ENCODE results near the gene TIMM50. TPM values are rescaled to one million over a fixed set of nuclear protein-coding genes. Genes with fewer than 3 reads are reported as not detected.

Gene TIMM50
- total RNA-seq, 2 donors from 2014 or later, result 30.4 to 50.8 TPM

DNA sequence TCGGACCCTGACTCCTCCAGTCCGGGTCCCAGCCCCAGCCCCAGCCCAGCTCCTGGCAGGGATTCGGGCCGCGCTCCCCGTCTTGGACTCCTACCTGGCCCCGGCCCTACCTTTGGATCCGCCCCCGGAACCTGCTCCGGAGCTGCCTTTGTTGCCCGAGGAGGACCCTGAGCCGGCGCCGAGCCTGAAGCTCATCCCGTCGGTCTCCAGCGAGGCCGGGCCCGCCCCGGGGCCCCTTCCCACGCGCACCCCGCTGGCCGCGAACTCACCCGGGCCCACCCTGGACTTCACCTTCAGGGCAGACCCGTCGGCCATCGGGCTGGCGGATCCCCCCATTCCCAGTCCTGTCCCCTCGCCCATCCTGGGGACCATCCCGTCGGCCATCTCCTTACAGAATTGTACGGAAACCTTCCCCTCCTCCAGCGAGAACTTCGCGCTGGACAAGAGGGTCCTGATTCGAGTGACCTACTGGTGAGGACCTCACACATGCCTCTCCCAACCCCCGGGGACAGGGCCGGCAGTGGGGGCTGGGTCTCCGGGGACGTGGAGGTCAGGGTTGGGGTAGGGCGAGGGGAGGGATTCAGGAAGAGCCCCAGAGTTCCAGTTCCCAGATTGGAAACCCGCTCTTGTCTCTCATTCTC lies 35.0 kb downstream of the TIMM50 start:
- H3K4me1 ChIP-seq, result peaks cover 15% of the 10 kb centered on the region
- H3K4me3 ChIP-seq, result no peak overlapping the region
- TF ChIP-seq, protein P1, sequence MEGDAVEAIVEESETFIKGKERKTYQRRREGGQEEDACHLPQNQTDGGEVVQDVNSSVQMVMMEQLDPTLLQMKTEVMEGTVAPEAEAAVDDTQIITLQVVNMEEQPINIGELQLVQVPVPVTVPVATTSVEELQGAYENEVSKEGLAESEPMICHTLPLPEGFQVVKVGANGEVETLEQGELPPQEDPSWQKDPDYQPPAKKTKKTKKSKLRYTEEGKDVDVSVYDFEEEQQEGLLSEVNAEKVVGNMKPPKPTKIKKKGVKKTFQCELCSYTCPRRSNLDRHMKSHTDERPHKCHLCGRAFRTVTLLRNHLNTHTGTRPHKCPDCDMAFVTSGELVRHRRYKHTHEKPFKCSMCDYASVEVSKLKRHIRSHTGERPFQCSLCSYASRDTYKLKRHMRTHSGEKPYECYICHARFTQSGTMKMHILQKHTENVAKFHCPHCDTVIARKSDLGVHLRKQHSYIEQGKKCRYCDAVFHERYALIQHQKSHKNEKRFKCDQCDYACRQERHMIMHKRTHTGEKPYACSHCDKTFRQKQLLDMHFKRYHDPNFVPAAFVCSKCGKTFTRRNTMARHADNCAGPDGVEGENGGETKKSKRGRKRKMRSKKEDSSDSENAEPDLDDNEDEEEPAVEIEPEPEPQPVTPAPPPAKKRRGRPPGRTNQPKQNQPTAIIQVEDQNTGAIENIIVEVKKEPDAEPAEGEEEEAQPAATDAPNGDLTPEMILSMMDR (IDR thresholded peaks at IDR 0.05), result no peak
- no peak for TF ChIP-seq POLR2A (IDR thresholded peaks at IDR 0.05)
- intact Hi-C loops (cut with DNase I), result no loop called here
- ATAC-seq (peak; percentile 47), DNase-seq (peak in 2 of 4 donors; percentile 17 to 28)
- no peak overlapping the region for H3K27ac ChIP-seq
- H3K27me3 ChIP-seq, result peaks cover 0 to 21% of the 10 kb centered on the region in 2 donors
- no peaks in the 10 kb centered on the region for H3K9me3 ChIP-seq
- WGBS, 2 donors, result 3 to 18% methylated on average over 6 to 42 of the region's 44 CpGs
- no peaks in the 10 kb centered on the region for H3K36me3 ChIP-seq (replicated peaks in 1 of 2; ENCODE audit: insufficient read depth in 1 of 2, low read depth in 2 of 2)

- intact Hi-C loops (cut with DNase I), result no loop called here
- peaks cover 0 to 21% of the 10 kb centered on the region in 2 donors for H3K27me3 ChIP-seq
- WGBS, 2 donors, result 58% methylated on average over 6 of the region's 6 CpGs
- no peak for DNase-seq
- H3K9me3 ChIP-seq, result no peaks in the 10 kb centered on the region
- H3K4me1 ChIP-seq, result peaks cover 15% of the 10 kb centered on the region
- no peak overlapping the region for H3K4me3 ChIP-seq
- H3K27ac ChIP-seq, result no peak overlapping the region
- TF ChIP-seq POLR2A (IDR thresholded peaks at IDR 0.05), result no peak
- TF ChIP-seq, protein P1 (IDR thresholded peaks at IDR 0.05), result no peak
- ATAC-seq, result no peak
- no peaks in the 10 kb centered on the region for H3K36me3 ChIP-seq (replicated peaks in 1 of 2; ENCODE audit: insufficient read depth in 1 of 2, low read depth in 2 of 2)
Measured at GRCh38 chr19:39516270-39516669, 35.6 kb downstream of the TIMM50 start.

GRCh38 chr19:39517432-39517831 lies 36.8 kb downstream of the TIMM50 start:
- DNase-seq, result no peak
- no peak for TF ChIP-seq POLR2A (IDR thresholded peaks at IDR 0.05)
- TF ChIP-seq, protein P1 (IDR thresholded peaks at IDR 0.05), result no peak
- H3K9me3 ChIP-seq, result no peaks in the 10 kb centered on the region
- H3K27ac ChIP-seq, result no peak overlapping the region
- no peaks in the 10 kb centered on the region for H3K36me3 ChIP-seq (replicated peaks in 1 of 2; ENCODE audit: insufficient read depth in 1 of 2, low read depth in 2 of 2)
- intact Hi-C loops (cut with DNase I), result no loop called here
- 75 to 78% methylated on average over 3 of the region's 3 CpGs for WGBS, 2 donors
- H3K4me3 ChIP-seq, result no peak overlapping the region
- peaks cover 15% of the 10 kb centered on the region for H3K4me1 ChIP-seq
- peaks cover 0 to 21% of the 10 kb centered on the region in 2 donors for H3K27me3 ChIP-seq
- no peak for ATAC-seq

DNA sequence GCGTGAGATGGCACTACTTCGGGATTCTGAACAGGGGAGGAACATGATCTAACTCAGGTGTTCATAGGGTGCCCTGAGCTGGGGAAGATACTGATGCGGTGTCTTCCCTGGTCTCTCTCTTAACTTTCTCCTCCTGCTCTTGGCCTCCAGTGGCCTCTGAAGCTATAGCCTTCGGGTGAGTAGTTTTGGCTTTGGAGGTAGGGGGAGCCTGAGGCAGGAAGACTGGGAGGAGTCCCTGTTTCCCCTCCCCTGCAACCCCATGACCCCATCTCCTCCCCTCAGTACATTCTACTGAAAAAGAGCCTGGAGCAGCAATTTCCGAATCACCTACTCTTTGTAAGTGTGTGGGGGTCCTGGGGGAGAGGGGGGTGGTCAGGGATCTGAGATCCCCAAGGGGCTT lies 37.8 kb downstream of the TIMM50 start:
- H3K4me1 ChIP-seq, result peaks cover 15% of the 10 kb centered on the region
- ATAC-seq (no peak), DNase-seq (no peak)
- H3K9me3 ChIP-seq, result no peaks in the 10 kb centered on the region
- intact Hi-C loops (cut with DNase I), result no loop called here
- no peaks in the 10 kb centered on the region for H3K36me3 ChIP-seq (replicated peaks in 1 of 2; ENCODE audit: insufficient read depth in 1 of 2, low read depth in 2 of 2)
- TF ChIP-seq, protein P1 (IDR thresholded peaks at IDR 0.05), result no peak
- no peak for TF ChIP-seq POLR2A (IDR thresholded peaks at IDR 0.05)
- H3K4me3 ChIP-seq, result no peak overlapping the region
- H3K27me3 ChIP-seq, result peaks cover 0 to 21% of the 10 kb centered on the region in 2 donors
- H3K27ac ChIP-seq, result no peak overlapping the region
- 52% methylated on average over 5 of the region's 5 CpGs for WGBS, 2 donors

- Histone ChIP-seq H3K9me3 (no peaks in the 10 kb centered on the region), H3K4me3 (no peak overlapping the region), H3K27ac (no peak overlapping the region), H3K27me3 (peaks cover 0 to 20% of the 10 kb centered on the region in 2 donors), H3K4me1 (peaks cover 15% of the 10 kb centered on the region), H3K36me3 (replicated peaks in 1 of 2; ENCODE audit: insufficient read depth in 1 of 2, low read depth in 2 of 2) (no peaks in the 10 kb centered on the region)
- ATAC-seq (no peak), DNase-seq (no peak)
- WGBS, 2 donors, result 49 to 50% methylated on average over 9 of the region's 9 CpGs
- TF ChIP-seq POLR2A (IDR thresholded peaks at IDR 0.05), result no peak
- intact Hi-C loops (cut with DNase I), result no loop called here
Measured at GRCh38 chr19:39518975-39519374, 38.3 kb downstream of the TIMM50 start.

Measured in body of pancreas (tissue), 4 donors.